Colonic mucosa (tissue), 4 donors: ENCODE data around the gene RNF150. TPM values are rescaled to one million over a fixed set of nuclear protein-coding genes. Genes with fewer than 3 reads are reported as not detected.

ENCODE experiments used
- DNase-seq: peaks from one replicate; pipeline ENCODE4 v3.0.0-alpha.2; 2020
- H3K27ac ChIP-seq: fragments of 200-600 bp; one replicate; pipeline ENCODE4 v1.8.0; 2021
- H3K27me3 ChIP-seq: fragments of 200-600 bp; one replicate; pipeline ENCODE4 v1.8.0; 2021
- H3K36me3 ChIP-seq: fragments of 200-600 bp; one replicate; pipeline ENCODE4 v1.8.0; 2021
- H3K4me1 ChIP-seq: fragments of 200-600 bp; one replicate; pipeline ENCODE4 v1.8.0; 2021; ENCODE audit warnings: mild to moderate bottlenecking
- H3K4me3 ChIP-seq: fragments of 200-600 bp; one replicate; pipeline ENCODE4 v1.8.0; 2021
- H3K9ac ChIP-seq, 2 donors: one replicate each; pipeline ENCODE4 v1.7.0; 2013; ENCODE audit warnings: control low read depth in 2 of 2, low read depth in 2 of 2, low read length in 2 of 2
- H3K9me3 ChIP-seq: fragments of 200-600 bp; one replicate; pipeline ENCODE4 v1.8.0; 2021
- intact Hi-C: fragments of 100-400 bp; cut with DNase I; formaldehyde crosslinking; loops from one replicate; pipeline ENCODE4 v1.14.1; 2022
- total RNA-seq, 2 donors: library from RNA; stranded (reverse); fragmentation: NEBNext Ultra II Directional in 1 of 2; extraction: Animal tissue kit (Norgen Biotek cat#: 25700) in 1 of 2; gene quantifications; one replicate each; pipeline ENCODE4 v1.2.1, GENCODE V29; 2021
- TF ChIP-seq, protein P1 (sequence below): fragments of 200-600 bp; IDR thresholded peaks from one replicate; pipeline ENCODE4 v1.8.0; 2022; ENCODE audit warnings: antibody characterized with exemption, mild to moderate bottlenecking
- donor health status: healthy.
- donor health status: DM: no; HTN: no; CAD: no.
- donor health status: DM: no; HTN: no; CAD: no.

The RNF150 gene
- total RNA-seq, 2 donors from 2014 or later = 0.86 to 6.9 TPM

DNA sequence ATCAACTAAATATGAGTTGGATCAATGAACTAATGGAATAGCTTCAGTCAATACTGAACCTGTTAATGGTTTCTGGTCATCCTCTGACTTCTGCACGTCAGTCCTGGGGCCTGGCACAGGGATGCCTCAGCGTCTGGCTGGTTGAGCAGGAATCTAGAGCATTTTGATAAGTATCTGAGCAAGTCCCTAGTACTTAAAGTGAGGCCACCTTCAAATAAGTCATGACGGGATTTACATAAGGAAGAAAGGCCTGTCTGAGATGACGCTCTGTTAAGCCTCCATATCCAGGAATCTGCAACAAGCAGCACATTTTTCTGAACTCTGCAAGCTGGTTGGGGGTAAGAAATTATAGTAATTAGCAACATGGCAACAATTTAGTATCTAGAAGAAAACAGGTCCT lies 293.9 kb downstream of the RNF150 start:
- no peak for DNase-seq
- no peak overlapping the region for H3K9ac ChIP-seq
- intact Hi-C loops = no loop called here
- H3K4me1 ChIP-seq = no peaks in the 10 kb centered on the region
- TF ChIP-seq, protein P1, sequence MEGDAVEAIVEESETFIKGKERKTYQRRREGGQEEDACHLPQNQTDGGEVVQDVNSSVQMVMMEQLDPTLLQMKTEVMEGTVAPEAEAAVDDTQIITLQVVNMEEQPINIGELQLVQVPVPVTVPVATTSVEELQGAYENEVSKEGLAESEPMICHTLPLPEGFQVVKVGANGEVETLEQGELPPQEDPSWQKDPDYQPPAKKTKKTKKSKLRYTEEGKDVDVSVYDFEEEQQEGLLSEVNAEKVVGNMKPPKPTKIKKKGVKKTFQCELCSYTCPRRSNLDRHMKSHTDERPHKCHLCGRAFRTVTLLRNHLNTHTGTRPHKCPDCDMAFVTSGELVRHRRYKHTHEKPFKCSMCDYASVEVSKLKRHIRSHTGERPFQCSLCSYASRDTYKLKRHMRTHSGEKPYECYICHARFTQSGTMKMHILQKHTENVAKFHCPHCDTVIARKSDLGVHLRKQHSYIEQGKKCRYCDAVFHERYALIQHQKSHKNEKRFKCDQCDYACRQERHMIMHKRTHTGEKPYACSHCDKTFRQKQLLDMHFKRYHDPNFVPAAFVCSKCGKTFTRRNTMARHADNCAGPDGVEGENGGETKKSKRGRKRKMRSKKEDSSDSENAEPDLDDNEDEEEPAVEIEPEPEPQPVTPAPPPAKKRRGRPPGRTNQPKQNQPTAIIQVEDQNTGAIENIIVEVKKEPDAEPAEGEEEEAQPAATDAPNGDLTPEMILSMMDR = no peak
- H3K27ac ChIP-seq = no peak overlapping the region
- H3K4me3 ChIP-seq = no peak overlapping the region
- H3K9me3 ChIP-seq = no peaks in the 10 kb centered on the region
- no peaks in the 10 kb centered on the region for H3K36me3 ChIP-seq
- no peaks in the 10 kb centered on the region for H3K27me3 ChIP-seq

DNA sequence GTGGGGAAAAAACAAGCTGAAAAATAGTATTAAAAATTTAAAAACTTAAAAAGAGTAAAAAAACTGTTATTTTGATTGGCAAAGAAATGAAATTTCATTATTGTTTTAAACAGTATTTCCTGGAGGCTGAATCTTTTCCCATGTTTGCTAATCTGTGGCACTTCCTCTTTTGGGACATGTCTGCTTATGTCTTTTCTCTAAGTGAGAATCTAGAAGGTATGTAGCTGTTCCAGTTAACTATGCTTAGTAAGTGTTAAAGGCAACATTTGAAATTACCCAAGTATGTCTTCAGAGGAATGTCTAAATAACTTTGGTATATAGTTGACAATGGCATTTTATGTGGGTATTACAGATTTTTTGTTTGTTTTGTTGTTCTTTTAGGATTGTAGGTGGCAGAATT lies 295.5 kb downstream of the RNF150 start:
- DNase-seq = no peak
- H3K4me3 ChIP-seq = no peak overlapping the region
- H3K36me3 ChIP-seq = no peaks in the 10 kb centered on the region
- H3K27ac ChIP-seq = no peak overlapping the region
- no peaks in the 10 kb centered on the region for H3K27me3 ChIP-seq
- TF ChIP-seq, protein P1 = no peak
- intact Hi-C loops = no loop called here
- H3K4me1 ChIP-seq = no peaks in the 10 kb centered on the region
- H3K9me3 ChIP-seq = no peaks in the 10 kb centered on the region
- H3K9ac ChIP-seq = no peak overlapping the region

DNA sequence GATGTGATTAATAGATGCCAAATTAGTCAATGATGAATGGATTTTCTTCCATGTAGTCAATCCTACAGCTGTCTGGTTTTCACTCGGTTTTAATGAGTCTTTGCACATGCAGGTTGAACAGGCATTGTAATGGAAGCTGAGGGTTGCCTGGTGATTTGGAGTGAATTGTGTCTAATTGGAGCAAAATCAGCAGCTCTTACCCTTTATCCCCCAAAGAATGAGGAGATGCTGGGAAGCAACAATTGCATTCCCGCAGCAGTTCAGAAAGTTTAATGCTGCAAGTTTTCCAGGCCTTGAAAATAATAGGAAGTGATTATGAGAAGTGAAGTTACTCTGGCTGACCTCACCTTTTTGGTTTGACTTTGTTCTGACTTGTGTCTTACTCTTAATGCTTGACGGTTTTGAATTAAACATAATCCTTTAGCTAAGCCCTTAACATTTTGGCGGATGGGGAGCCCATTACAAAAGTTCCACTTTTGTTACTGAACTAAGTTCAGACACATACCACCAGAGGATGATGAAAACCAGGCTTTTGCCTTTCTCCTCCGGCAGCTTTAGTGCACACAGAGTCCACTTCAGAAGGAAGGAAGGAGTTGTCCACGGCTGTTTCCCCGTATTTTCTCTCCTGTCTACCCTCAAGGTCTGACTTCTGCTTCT lies 298.3 kb downstream of the RNF150 start:
- Histone ChIP-seq H3K36me3 (no peaks in the 10 kb centered on the region), H3K27me3 (no peaks in the 10 kb centered on the region), H3K9me3 (no peaks in the 10 kb centered on the region), H3K4me3 (no peak overlapping the region), H3K4me1 (no peaks in the 10 kb centered on the region), H3K9ac (no peak overlapping the region), H3K27ac (no peak overlapping the region)
- TF ChIP-seq, protein P1 = no peak
- DNase-seq = no peak
- intact Hi-C loops = no loop called here

DNA sequence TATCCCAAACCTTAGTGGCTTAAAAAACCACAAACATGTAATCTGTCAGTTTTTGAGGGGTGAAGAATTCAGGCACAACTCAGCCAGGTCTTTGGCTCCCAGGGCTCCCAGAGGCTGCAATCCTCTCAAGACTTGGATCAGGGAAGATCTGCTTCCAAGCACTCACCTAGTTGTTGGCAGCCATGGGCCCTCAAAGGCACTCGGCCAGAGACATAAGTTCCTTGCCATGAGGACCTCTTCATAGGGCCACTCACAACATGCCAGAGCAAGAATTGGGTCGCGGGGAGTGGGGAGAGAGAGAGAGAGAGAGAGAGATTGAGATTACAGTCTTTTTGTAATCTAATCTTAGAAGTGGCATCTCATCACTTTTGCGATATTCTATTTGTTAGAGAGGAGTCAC lies 300.0 kb downstream of the RNF150 start:
- no peak for DNase-seq
- H3K4me1 ChIP-seq = no peaks in the 10 kb centered on the region
- TF ChIP-seq, protein P1 = no peak
- no peaks in the 10 kb centered on the region for H3K27me3 ChIP-seq
- H3K9ac ChIP-seq = no peak overlapping the region
- H3K4me3 ChIP-seq = no peak overlapping the region
- H3K27ac ChIP-seq = no peak overlapping the region
- intact Hi-C loops = no loop called here
- H3K9me3 ChIP-seq = no peaks in the 10 kb centered on the region
- no peaks in the 10 kb centered on the region for H3K36me3 ChIP-seq

DNA sequence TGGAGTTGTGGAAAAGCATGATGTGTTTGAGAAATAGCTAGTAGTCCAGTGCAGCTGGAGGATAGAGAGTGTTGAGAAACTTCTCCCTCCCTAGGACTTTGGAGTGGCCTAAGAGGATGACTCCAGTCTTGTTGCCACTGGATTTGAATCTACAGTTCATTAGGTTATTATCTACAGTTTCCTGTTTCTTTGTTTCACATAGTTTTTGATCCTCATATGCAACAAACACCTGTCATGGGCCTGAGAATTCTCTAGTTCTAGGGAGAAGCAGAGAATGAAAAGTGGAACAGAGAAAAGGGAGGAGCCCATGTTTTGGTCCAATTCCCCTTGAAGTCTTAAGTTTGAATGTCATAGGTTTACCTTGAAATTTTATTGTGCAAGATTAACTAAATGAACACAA lies 303.4 kb downstream of the RNF150 start:
- no peaks in the 10 kb centered on the region for H3K27me3 ChIP-seq
- no peak for DNase-seq
- TF ChIP-seq, protein P1 = no peak
- no peaks in the 10 kb centered on the region for H3K9me3 ChIP-seq
- intact Hi-C loops = no loop called here
- no peaks in the 10 kb centered on the region for H3K36me3 ChIP-seq
- no peak overlapping the region for H3K4me3 ChIP-seq
- H3K27ac ChIP-seq = no peak overlapping the region
- no peak overlapping the region for H3K9ac ChIP-seq
- no peaks in the 10 kb centered on the region for H3K4me1 ChIP-seq
